Measurements from ENCODE around the gene HAGH. TPM values are rescaled to one million over a fixed set of nuclear protein-coding genes. Genes with fewer than 3 reads are reported as not detected.

The HAGH gene
- total and polyA plus RNA-seq, 4 donors, result 51.2 to 99.7 (median 80.2) TPM

GRCh38 chr16:1816396-1817275 is 10.0 kb downstream of the HAGH start:
- no peak for DNase-seq
- no peak for TF ChIP-seq CTCF (IDR thresholded peaks at IDR 0.05; ENCODE audit: control extremely low read depth, extremely low read depth)
- Histone ChIP-seq H3K4me3 (no peak overlapping the region), H3K9ac (ENCODE audit: insufficient read depth in 1 of 2, low read length in 2 of 2) (no peak overlapping the region), H3K9me3 (ENCODE audit: control insufficient read depth in 4 of 4, insufficient read depth in 3 of 4, low read length in 3 of 4) (no peaks in the 10 kb centered on the region), H3K27me3 (ENCODE audit: control insufficient read depth in 3 of 3, insufficient read depth in 3 of 3, low read length in 2 of 3) (no peaks in the 10 kb centered on the region), H3K27ac (ENCODE audit: low read depth in 1 of 2, low read length in 1 of 2) (no peak overlapping the region), H3K36me3 (ENCODE audit: control insufficient read depth in 4 of 4, insufficient read depth in 4 of 4, low read length in 4 of 4) (peaks cover 0 to 49% (median 8%) of the 10 kb centered on the region in 4 donors), H3K4me1 (ENCODE audit: control insufficient read depth in 5 of 5, insufficient read depth in 5 of 5, low read length in 5 of 5) (peaks cover 0 to 13% (median 0%) of the 10 kb centered on the region in 5 donors)
- ATAC-seq (ENCODE audit: insufficient read depth, low FRiP score), result no peak
- 95 to 97% methylated on average over 39 to 40 of the region's 40 CpGs for WGBS, 2 donors

- Histone ChIP-seq H3K9me3 (ENCODE audit: control insufficient read depth in 4 of 4, insufficient read depth in 3 of 4, low read length in 3 of 4) (no peaks in the 10 kb centered on the region), H3K4me3 (no peak overlapping the region), H3K9ac (ENCODE audit: insufficient read depth in 1 of 2, low read length in 2 of 2) (no peak overlapping the region), H3K36me3 (ENCODE audit: control insufficient read depth in 4 of 4, insufficient read depth in 4 of 4, low read length in 4 of 4) (peaks cover 0 to 44% (median 5%) of the 10 kb centered on the region in 4 donors), H3K27me3 (ENCODE audit: control insufficient read depth in 3 of 3, insufficient read depth in 3 of 3, low read length in 2 of 3) (no peaks in the 10 kb centered on the region), H3K27ac (ENCODE audit: low read depth in 1 of 2, low read length in 1 of 2) (no peak overlapping the region), H3K4me1 (ENCODE audit: control insufficient read depth in 5 of 5, insufficient read depth in 5 of 5, low read length in 5 of 5) (peaks cover 0 to 13% (median 0%) of the 10 kb centered on the region in 5 donors)
- DNase-seq, result no peak
- no peak for ATAC-seq (ENCODE audit: insufficient read depth, low FRiP score)
- 91 to 92% methylated on average over 11 of the region's 11 CpGs for WGBS, 2 donors
- no peak for TF ChIP-seq CTCF (IDR thresholded peaks at IDR 0.05; ENCODE audit: control extremely low read depth, extremely low read depth)
These were observed 11.2 kb downstream of the HAGH start for GRCh38 chr16:1815461-1815860.

GRCh38 chr16:1812732-1813163 is 13.9 kb downstream of the HAGH start:
- ATAC-seq (ENCODE audit: insufficient read depth, low FRiP score) (peak; percentile 89), DNase-seq (peak; percentile 91 to 94 (median 92))
- Histone ChIP-seq H3K27ac (ENCODE audit: low read depth in 1 of 2, low read length in 1 of 2) (no peak overlapping the region), H3K4me3 (no peak overlapping the region), H3K36me3 (ENCODE audit: control insufficient read depth in 4 of 4, insufficient read depth in 4 of 4, low read length in 4 of 4) (peaks cover 2 to 43% (median 5%) of the 10 kb centered on the region in 4 donors), H3K9me3 (ENCODE audit: control insufficient read depth in 4 of 4, insufficient read depth in 3 of 4, low read length in 3 of 4) (no peaks in the 10 kb centered on the region), H3K9ac (ENCODE audit: insufficient read depth in 1 of 2, low read length in 2 of 2) (no peak overlapping the region), H3K4me1 (ENCODE audit: control insufficient read depth in 5 of 5, insufficient read depth in 5 of 5, low read length in 5 of 5) (peaks cover 0 to 13% (median 0%) of the 10 kb centered on the region in 5 donors), H3K27me3 (ENCODE audit: control insufficient read depth in 3 of 3, insufficient read depth in 3 of 3, low read length in 2 of 3) (no peaks in the 10 kb centered on the region)
- 25 to 30% methylated on average over 17 of the region's 17 CpGs for WGBS, 2 donors
- TF ChIP-seq CTCF (IDR thresholded peaks at IDR 0.05; ENCODE audit: control extremely low read depth, extremely low read depth), result peak; percentile 30

Measured in lung (tissue), 12 donors.